Measurements from ENCODE around the gene F13A1.

Gene F13A1

DNA sequence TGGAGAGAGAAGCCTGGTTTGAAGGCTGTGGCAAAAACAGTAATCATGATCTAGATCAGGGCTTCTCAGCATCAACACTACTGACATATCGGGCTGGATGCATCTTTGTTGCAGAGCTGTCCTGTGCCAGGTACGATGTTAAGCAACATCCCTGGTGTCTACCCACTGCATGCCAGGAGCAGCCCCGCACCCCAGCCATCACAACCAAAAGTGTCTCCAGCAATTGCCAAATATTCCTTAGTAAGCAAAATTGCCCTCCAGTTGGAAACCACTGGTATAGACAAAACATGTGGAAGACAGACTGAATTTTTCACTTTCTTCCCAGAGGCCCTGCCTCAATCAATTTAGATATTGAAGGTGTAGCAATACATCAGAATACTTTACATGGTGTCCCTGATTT is 166.1 kb downstream of the F13A1 start:
- H3K4me3 ChIP-seq (ENCODE audit: low read depth, low read length): no peak overlapping the region
- POLR2A ChIA-PET: no interaction called here
- H3K36me3 ChIP-seq (ENCODE audit: control insufficient read depth in 2 of 2, insufficient read depth in 1 of 2, low read length in 2 of 2): no peaks in the 10 kb centered on the region
- H3K9me3 ChIP-seq (ENCODE audit: control insufficient read depth, insufficient read depth, low read depth, low read length): no peaks in the 10 kb centered on the region
- CTCF ChIA-PET: no interaction called here
- no peak for TF ChIP-seq ZBTB7A (tag by site-specific recombination; IDR thresholded peaks at IDR 0.05; ENCODE audit: low read depth)
- no peak for TF ChIP-seq ZNF335 (tag by site-specific recombination; conservative IDR thresholded peaks at IDR 0.05)
- no peak for TF ChIP-seq ZNF843 (tag by site-specific recombination; IDR thresholded peaks at IDR 0.05)
- TF ChIP-seq ZNF16 (tag by site-specific recombination; IDR thresholded peaks at IDR 0.05; ENCODE audit: low read depth): no peak
- TF ChIP-seq BCL11A (tag by site-specific recombination; IDR thresholded peaks at IDR 0.05; ENCODE audit: low read depth): no peak
- no peak for TF ChIP-seq ZFP41 (tag by site-specific recombination; IDR thresholded peaks at IDR 0.05; ENCODE audit: borderline replicate concordance)
- no peak for TF ChIP-seq ZNF202 (tag by site-specific recombination; IDR thresholded peaks at IDR 0.05; ENCODE audit: borderline replicate concordance)
- TF ChIP-seq ZBTB48 (tag by site-specific recombination; IDR thresholded peaks at IDR 0.05): no peak
- TF ChIP-seq ZNF302 (tag by site-specific recombination; IDR thresholded peaks at IDR 0.05; ENCODE audit: low read depth): no peak
- no peak for TF ChIP-seq MZF1 (tag by site-specific recombination; IDR thresholded peaks at IDR 0.05; ENCODE audit: borderline replicate concordance)
- no peak for TF ChIP-seq ZNF366 (tag by site-specific recombination; conservative IDR thresholded peaks at IDR 0.05)
- no peak for TF ChIP-seq ZNF248 (tag by site-specific recombination; IDR thresholded peaks at IDR 0.05)
- TF ChIP-seq ZNF169 (tag by site-specific recombination; IDR thresholded peaks at IDR 0.05): no peak
- TF ChIP-seq, protein P1, sequence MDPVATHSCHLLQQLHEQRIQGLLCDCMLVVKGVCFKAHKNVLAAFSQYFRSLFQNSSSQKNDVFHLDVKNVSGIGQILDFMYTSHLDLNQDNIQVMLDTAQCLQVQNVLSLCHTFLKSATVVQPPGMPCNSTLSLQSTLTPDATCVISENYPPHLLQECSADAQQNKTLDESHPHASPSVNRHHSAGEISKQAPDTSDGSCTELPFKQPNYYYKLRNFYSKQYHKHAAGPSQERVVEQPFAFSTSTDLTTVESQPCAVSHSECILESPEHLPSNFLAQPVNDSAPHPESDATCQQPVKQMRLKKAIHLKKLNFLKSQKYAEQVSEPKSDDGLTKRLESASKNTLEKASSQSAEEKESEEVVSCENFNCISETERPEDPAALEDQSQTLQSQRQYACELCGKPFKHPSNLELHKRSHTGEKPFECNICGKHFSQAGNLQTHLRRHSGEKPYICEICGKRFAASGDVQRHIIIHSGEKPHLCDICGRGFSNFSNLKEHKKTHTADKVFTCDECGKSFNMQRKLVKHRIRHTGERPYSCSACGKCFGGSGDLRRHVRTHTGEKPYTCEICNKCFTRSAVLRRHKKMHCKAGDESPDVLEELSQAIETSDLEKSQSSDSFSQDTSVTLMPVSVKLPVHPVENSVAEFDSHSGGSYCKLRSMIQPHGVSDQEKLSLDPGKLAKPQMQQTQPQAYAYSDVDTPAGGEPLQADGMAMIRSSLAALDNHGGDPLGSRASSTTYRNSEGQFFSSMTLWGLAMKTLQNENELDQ (tag by site-specific recombination; IDR thresholded peaks at IDR 0.05; ENCODE audit: low read depth): no peak
- no peak for TF ChIP-seq EGR2 (tag by site-specific recombination; IDR thresholded peaks at IDR 0.05; ENCODE audit: low read depth)
- no peak for TF ChIP-seq ZNF629 (tag by site-specific recombination; IDR thresholded peaks at IDR 0.05)
- TF ChIP-seq, protein P2, sequence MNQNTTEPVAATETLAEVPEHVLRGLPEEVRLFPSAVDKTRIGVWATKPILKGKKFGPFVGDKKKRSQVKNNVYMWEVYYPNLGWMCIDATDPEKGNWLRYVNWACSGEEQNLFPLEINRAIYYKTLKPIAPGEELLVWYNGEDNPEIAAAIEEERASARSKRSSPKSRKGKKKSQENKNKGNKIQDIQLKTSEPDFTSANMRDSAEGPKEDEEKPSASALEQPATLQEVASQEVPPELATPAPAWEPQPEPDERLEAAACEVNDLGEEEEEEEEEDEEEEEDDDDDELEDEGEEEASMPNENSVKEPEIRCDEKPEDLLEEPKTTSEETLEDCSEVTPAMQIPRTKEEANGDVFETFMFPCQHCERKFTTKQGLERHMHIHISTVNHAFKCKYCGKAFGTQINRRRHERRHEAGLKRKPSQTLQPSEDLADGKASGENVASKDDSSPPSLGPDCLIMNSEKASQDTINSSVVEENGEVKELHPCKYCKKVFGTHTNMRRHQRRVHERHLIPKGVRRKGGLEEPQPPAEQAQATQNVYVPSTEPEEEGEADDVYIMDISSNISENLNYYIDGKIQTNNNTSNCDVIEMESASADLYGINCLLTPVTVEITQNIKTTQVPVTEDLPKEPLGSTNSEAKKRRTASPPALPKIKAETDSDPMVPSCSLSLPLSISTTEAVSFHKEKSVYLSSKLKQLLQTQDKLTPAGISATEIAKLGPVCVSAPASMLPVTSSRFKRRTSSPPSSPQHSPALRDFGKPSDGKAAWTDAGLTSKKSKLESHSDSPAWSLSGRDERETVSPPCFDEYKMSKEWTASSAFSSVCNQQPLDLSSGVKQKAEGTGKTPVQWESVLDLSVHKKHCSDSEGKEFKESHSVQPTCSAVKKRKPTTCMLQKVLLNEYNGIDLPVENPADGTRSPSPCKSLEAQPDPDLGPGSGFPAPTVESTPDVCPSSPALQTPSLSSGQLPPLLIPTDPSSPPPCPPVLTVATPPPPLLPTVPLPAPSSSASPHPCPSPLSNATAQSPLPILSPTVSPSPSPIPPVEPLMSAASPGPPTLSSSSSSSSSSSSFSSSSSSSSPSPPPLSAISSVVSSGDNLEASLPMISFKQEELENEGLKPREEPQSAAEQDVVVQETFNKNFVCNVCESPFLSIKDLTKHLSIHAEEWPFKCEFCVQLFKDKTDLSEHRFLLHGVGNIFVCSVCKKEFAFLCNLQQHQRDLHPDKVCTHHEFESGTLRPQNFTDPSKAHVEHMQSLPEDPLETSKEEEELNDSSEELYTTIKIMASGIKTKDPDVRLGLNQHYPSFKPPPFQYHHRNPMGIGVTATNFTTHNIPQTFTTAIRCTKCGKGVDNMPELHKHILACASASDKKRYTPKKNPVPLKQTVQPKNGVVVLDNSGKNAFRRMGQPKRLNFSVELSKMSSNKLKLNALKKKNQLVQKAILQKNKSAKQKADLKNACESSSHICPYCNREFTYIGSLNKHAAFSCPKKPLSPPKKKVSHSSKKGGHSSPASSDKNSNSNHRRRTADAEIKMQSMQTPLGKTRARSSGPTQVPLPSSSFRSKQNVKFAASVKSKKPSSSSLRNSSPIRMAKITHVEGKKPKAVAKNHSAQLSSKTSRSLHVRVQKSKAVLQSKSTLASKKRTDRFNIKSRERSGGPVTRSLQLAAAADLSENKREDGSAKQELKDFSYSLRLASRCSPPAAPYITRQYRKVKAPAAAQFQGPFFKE (tag by site-specific recombination; IDR thresholded peaks at IDR 0.05; ENCODE audit: borderline replicate concordance): no peak
- no peak for TF ChIP-seq KLF1 (tag by site-specific recombination; IDR thresholded peaks at IDR 0.05)
- H3K4me1 ChIP-seq (ENCODE audit: control insufficient read depth, insufficient read depth, low read length): no peaks in the 10 kb centered on the region
- H3K27ac ChIP-seq (ENCODE audit: extremely low read depth, low read depth, low read length): no peak overlapping the region

DNA sequence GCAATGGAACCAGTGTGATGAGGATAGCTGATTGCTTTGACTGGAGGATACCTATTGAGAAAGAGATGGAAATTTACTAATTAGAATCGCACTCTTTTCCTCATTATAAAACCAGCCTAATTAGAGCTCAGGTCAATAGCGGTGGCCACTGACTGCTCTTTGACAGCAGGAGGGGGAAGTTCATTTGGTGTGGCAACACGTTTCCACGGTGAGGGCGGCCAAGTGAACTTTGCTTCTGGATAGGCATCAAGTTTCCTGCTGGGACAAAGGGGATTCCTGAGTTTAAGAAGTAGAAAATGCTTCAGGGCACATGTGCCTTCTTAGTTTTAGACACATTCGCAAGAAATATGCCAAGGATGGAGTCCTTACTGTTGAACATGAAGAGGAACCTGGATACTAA is 168.4 kb downstream of the F13A1 start:
- ChIA-PET CTCF (interaction anchor here (0.7 to 1.3 kb wide), 2 partner anchors 193 to 681 kb away, joined by 3 read pairs; no protein-coding TSS in a partner anchor), POLR2A (no interaction called here)
- H3K27ac ChIP-seq (ENCODE audit: extremely low read depth, low read depth, low read length): no peak overlapping the region
- H3K4me3 ChIP-seq (ENCODE audit: low read depth, low read length): no peak overlapping the region
- H3K9me3 ChIP-seq (ENCODE audit: control insufficient read depth, insufficient read depth, low read depth, low read length): no peaks in the 10 kb centered on the region
- no peaks in the 10 kb centered on the region for H3K4me1 ChIP-seq (ENCODE audit: control insufficient read depth, insufficient read depth, low read length)
- no peaks in the 10 kb centered on the region for H3K36me3 ChIP-seq (ENCODE audit: control insufficient read depth in 2 of 2, insufficient read depth in 1 of 2, low read length in 2 of 2)
- TF ChIP-seq ZNF792 (tag by site-specific recombination; IDR thresholded peaks at IDR 0.05) (no peak), GLIS1 (tag by site-specific recombination; IDR thresholded peaks at IDR 0.05) (no peak), GFI1B (tag by site-specific recombination; IDR thresholded peaks at IDR 0.05) (no peak), ZNF2 (tag by site-specific recombination; IDR thresholded peaks at IDR 0.05) (no peak), ZNF341 (tag by site-specific recombination; IDR thresholded peaks at IDR 0.05; ENCODE audit: low read depth) (no peak), REPIN1 (tag by site-specific recombination; IDR thresholded peaks at IDR 0.05; ENCODE audit: low read depth) (no peak), ZNF175 (tag by site-specific recombination; IDR thresholded peaks at IDR 0.05) (no peak), HOXA7 (CRISPR knock-in tag; IDR thresholded peaks at IDR 0.05; ENCODE audit: borderline replicate concordance) (no peak), ZNF292 (tag by site-specific recombination; IDR thresholded peaks at IDR 0.05; ENCODE audit: borderline replicate concordance, low read depth) (no peak), ZNF112 (tag by site-specific recombination; IDR thresholded peaks at IDR 0.05) (no peak), ZNF843 (tag by site-specific recombination; IDR thresholded peaks at IDR 0.05) (no peak)
- TF ChIP-seq, protein P3, sequence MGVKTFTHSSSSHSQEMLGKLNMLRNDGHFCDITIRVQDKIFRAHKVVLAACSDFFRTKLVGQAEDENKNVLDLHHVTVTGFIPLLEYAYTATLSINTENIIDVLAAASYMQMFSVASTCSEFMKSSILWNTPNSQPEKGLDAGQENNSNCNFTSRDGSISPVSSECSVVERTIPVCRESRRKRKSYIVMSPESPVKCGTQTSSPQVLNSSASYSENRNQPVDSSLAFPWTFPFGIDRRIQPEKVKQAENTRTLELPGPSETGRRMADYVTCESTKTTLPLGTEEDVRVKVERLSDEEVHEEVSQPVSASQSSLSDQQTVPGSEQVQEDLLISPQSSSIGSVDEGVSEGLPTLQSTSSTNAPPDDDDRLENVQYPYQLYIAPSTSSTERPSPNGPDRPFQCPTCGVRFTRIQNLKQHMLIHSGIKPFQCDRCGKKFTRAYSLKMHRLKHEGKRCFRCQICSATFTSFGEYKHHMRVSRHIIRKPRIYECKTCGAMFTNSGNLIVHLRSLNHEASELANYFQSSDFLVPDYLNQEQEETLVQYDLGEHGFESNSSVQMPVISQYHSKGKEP (tag by site-specific recombination; IDR thresholded peaks at IDR 0.05): no peak
